ENCODE results near the gene PCP2.
A peak's percentile ranks its signal among the peaks of the same experiment; 100 is the strongest.

Gene PCP2

DNA sequence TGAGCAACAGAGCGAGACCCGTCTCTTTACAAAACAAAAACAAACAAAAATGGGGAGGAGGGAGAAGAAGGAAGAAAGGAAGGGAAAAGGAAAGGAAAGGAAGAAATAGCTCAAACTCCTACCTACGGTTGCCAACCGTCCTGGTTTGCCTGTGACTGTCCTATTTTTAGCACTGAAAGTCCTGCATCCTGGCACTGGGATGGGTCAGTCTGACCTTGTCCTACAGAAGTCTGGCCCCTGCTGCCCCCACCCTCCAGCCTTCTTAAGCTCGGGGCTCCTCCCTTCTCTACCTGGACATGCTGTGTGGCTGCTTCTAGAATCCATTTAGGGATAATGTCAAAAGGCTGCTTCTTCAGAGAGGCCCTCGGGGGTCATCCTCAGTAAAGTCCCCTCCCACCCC, 2.2 kb upstream of the PCP2 start:
- no peak for DNase-seq (ENCODE audit: low read depth)
- no peak overlapping the region for H3K4me3 ChIP-seq (ENCODE audit: low read depth, low read length)
- in situ Hi-C loops (cut with HindIII; ENCODE audit: low sequenced_read_pairs) = no loop called here
- no peak for TF ChIP-seq CTCF (IDR thresholded peaks at IDR 0.05; ENCODE audit: low read depth, low read length, missing control alignments)

GRCh38 chr19:7632340-7633203, 947 bp downstream of the PCP2 start:
- TF ChIP-seq CTCF (IDR thresholded peaks at IDR 0.05; ENCODE audit: low read depth, low read length, missing control alignments) = no peak
- no peak overlapping the region for H3K4me3 ChIP-seq (ENCODE audit: low read depth, low read length)
- no peak for DNase-seq (ENCODE audit: low read depth)
- in situ Hi-C loops (cut with HindIII; ENCODE audit: low sequenced_read_pairs) = no loop called here

GRCh38 chr19:7631577-7631976, 1.9 kb downstream of the PCP2 start:
- no peak for DNase-seq (ENCODE audit: low read depth)
- no peak for TF ChIP-seq CTCF (IDR thresholded peaks at IDR 0.05; ENCODE audit: low read depth, low read length, missing control alignments)
- in situ Hi-C loops (cut with HindIII; ENCODE audit: low sequenced_read_pairs) = no loop called here
- no peak overlapping the region for H3K4me3 ChIP-seq (ENCODE audit: low read depth, low read length)

GRCh38 chr19:7629347-7630054, 4.0 kb downstream of the PCP2 start, which contains the start of the genes PET100 and XAB2:
Gene PET100, plus strand, starts transcription at chr19:7629793. Its CDS starts 41 bp downstream, at chr19:7629834.
Gene XAB2, minus strand, starts transcription at chr19:7629545. Its CDS starts 18 bp downstream, at chr19:7629527.
- peak within 1 kb of the TSS; percentile 70 for H3K4me3 ChIP-seq (ENCODE audit: low read depth, low read length)
- in situ Hi-C loops (cut with HindIII; ENCODE audit: low sequenced_read_pairs) = no loop called here
- peak; percentile 98 for DNase-seq (ENCODE audit: low read depth)
- no peak for TF ChIP-seq CTCF (IDR thresholded peaks at IDR 0.05; ENCODE audit: low read depth, low read length, missing control alignments)

DNA sequence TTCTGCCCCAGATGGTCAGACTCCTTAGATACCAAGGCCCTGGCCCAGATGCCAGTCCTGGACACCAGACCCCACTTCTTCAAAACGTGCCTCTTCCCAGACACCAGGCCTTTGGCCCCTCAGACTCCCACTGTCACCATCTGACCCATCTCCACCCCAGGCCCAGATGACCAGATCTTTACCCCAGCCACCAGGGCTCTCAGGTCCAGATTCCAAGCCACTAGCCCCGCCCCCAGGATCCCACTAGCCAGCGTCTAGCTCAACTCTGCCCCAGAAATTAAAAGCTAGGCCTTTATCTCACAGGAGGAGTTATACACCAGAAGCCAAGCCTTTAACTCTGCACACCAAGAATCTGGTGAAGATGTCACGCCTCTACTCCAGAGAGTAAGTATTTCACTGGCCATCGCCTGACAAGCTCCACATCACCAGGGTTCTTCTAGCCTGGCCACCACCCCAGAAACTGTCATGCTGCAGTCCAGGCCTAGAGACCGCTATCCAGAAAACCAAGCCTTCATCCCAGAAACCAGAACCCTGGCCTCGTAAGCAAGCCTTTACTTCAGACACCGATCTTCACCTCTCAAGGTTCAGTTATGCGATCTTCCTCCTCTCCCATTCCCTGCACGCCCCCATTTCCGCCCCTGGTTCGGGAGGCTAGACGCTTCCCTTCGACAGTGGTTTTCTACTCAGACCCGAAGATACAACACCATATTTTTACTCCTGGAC, 4.8 kb downstream of the PCP2 start:
- TF ChIP-seq CTCF (IDR thresholded peaks at IDR 0.05; ENCODE audit: low read depth, low read length, missing control alignments) = no peak
- in situ Hi-C loops (cut with HindIII; ENCODE audit: low sequenced_read_pairs) = no loop called here
- H3K4me3 ChIP-seq (ENCODE audit: low read depth, low read length) = peak overlapping the region; percentile 70
- no peak for DNase-seq (ENCODE audit: low read depth)

GRCh38 chr19:7627166-7627565, 6.4 kb downstream of the PCP2 start:
- in situ Hi-C loops (cut with HindIII; ENCODE audit: low sequenced_read_pairs) = no loop called here
- DNase-seq (ENCODE audit: low read depth) = no peak
- no peak for TF ChIP-seq CTCF (IDR thresholded peaks at IDR 0.05; ENCODE audit: low read depth, low read length, missing control alignments)
- H3K4me3 ChIP-seq (ENCODE audit: low read depth, low read length) = no peak overlapping the region

Measured in astrocyte of the cerebellum (primary cell).